UCSD-AML1 (cell line): ENCODE data around the gene CCKAR.
"Not testable (repeated sequence)": the region's sequence is repeated elsewhere in the genome, so short reads cannot be mapped to it uniquely, and the experiment has no call there.

ENCODE experiments used
- DNase-seq: peaks from one replicate; lab custom pipeline; 2025; ENCODE audit not compliant: unreplicated experiment; lab: John Stamatoyannopoulos, UW

The CCKAR gene, protein sequence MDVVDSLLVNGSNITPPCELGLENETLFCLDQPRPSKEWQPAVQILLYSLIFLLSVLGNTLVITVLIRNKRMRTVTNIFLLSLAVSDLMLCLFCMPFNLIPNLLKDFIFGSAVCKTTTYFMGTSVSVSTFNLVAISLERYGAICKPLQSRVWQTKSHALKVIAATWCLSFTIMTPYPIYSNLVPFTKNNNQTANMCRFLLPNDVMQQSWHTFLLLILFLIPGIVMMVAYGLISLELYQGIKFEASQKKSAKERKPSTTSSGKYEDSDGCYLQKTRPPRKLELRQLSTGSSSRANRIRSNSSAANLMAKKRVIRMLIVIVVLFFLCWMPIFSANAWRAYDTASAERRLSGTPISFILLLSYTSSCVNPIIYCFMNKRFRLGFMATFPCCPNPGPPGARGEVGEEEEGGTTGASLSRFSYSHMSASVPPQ

GRCh38 chr4:26490111-26490959, at the start of gene CCKAR:
CCKAR (minus strand) TSS chr4:26490484; CDS start chr4:26490267, 217 bp downstream.
- no peak for DNase-seq

DNA sequence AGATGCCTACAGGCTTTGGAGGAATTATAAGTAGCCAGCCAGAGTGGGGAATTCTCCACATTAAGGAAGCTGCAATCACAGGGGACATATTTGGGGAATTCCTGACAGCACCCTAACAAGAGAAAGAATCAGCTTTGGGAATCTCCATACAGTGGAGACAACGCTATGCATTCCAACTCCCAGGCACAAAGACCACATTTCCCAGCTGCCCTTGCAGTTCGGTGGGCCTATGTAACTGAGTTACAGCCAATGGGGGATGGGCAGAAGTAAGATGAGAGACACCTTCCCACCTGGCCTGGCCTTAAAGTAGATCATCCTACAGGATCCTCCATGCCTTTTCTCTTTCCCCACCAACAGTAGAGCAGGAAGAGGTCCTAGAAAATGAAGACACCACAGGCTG, 43.4 kb upstream of the CCKAR start:
- DNase-seq = no peak

DNA sequence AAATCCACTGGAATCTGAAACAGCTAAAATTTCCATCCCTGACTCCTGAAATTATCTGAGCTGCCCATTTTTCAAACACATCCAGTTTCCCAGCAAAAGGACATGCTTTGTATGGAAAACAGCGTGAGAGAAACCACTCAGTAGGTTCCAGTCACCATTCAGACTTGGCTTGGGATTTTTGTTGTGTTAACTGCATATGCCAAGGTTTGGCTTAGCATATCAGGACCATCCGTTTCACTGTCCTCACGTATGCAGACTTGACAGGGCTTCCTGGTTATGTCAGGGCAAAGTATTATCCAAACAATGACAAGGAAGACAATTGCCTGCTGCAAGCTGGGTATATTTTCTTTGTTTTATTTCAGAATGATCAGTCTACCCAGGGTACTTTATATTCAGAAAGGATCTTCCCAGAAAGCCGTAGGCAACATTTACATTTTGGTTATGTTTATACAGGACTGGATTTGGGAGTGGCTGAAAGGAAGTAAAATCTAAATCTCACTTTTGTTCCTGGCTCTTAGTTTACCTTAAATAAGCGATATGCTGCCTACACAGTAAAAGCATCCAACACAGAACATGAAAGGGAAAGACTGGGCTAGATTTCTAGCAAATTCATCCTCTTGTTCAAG, 41.3 kb upstream of the CCKAR start:
- DNase-seq = no peak

DNA sequence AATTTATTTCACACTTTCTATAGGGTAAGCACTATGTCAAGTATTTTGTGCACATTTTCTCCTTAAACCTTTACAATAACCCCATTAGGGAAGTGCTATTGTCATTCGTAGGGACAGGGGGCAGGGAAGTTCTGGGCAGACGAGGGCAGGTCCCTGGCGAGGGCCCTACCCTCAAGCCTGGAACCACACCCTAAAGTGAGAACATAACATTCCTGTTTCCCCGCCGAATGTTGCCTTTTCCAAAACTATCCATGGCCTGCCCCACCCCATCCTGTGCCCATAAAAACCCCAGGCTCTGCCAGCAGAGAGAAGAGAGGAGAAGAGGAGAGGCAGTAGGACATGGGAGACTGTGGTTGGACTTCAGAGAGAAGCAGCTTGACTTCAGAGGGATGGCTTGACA, 39.8 kb upstream of the CCKAR start:
- no peak for DNase-seq

DNA sequence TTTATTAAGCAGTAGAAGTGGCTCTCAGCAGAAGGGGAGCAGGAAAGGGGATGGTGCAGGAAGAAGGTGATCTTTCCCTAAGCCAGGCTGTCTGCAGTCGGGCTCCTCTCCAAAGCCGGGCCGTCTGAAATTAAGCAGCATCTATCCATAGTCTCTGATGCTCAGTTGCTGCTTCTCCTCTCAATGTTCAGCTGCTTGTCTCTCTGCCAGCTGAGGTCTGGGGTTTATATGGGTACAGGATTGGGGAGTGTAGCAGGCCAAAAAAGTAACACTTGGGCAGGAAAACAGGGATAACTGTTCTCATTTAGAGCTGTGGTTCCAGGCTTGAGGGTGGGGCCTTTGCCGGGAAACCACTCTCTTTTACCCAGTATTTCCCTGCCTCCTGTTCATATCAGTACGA, 39.2 kb upstream of the CCKAR start:
- DNase-seq = no peak

- DNase-seq = no peak
These were observed 35.5 kb upstream of the CCKAR start for GRCh38 chr4:26525771-26526150.

DNA sequence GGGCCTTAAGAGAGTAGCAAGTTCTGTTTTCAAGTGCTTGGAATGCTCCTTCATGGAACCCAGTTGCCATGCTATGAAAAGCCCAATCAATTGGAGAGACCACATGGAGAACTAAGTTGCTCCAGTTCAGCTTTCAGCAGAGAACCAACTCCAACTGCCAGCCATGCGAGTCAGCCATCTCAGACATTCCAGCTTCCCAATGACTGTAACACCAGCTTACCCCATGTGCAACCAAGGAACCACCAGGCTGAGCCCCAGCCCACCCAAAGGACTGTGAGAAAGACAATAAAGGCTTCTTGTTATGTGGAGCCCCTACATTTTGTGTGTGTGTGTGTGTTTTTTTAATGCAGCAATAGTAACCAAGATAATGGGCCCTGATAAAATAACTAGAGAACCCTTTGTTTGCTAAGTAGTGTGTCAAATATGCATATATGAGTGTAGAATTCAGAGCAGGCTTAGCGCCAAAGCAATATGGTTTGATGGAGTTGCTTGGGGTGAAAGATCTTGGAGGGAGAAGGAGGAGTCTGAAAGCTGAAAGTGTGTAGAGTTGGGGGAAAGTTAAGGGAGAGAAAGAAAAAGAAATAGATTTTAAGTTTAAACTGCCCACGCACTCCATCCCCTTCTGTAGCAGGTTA, 35.0 kb upstream of the CCKAR start:
- no peak for DNase-seq

GRCh38 chr4:26524011-26524410, 33.7 kb upstream of the CCKAR start:
- no peak for DNase-seq

GRCh38 chr4:26522478-26522877, 32.2 kb upstream of the CCKAR start:
- no peak for DNase-seq

DNA sequence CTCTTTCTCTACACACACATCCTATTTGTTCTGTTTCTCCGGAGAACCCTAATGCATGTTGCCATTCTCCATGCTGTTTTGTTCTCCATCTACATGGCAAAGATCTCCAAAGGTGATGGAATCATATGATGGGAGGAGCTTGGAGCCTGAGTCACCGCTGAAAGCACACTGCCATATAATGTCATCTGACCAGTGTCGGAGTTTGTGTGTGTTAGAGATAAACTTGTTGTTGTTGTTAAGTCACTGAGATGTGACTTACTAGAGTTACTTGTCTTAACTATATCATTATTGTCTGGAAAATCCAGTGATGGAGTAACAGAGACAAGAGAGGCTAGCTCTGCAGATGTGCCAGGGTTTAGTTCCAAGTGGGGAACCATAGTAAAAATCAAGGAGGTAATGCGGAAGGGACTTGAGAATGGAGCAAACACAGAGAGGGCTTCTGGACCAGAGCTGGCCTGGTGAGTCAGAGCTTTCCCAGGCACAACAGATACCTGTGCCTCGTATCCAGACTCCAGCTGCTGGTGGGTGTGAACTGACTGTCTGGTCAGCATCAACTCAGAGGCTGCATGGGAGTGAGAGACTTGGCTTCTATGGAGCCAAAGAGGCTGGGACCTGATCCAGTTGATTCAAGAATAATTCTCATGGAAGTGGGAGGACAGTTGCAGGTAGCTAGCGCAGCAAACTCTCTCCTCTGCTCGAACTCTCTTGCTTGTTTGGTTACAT, 30.6 kb upstream of the CCKAR start:
- no peak for DNase-seq

- no peak for DNase-seq
These were observed 25.7 kb upstream of the CCKAR start for GRCh38 chr4:26515936-26516335.

DNA sequence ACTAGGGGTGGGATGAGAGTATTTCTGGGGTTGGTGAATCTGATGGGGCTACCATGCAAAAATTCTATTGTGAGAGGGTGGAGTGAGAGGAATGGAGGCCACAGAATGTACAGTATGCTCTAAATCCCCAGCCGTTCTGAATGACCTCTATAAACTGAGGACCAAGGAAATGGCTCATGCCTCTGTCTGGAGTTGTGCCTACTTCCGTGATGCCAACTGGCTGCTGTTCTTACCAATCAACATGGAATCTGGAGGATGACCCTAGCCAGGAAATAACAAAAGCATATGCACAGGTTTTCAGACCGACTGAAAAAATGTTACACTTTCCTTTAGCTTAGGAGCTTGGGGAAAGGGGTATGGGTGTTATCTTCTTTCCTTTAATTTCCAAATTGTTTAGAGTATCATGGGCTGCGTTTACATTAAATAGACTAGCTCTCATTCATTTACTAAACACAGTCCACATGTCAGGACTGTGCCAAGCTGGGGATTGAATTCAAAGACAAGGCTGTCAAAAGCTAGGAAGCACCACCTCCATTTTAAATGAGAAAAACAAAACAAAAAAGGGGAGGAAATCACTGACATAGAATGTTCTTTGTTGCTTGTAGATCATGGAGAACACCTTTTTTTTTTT, 20.2 kb upstream of the CCKAR start:
- DNase-seq = no peak

- no peak for DNase-seq
These were observed 19.5 kb upstream of the CCKAR start for GRCh38 chr4:26509681-26510333.

- no peak for DNase-seq
These were observed 17.0 kb upstream of the CCKAR start for GRCh38 chr4:26507286-26507685.

DNA sequence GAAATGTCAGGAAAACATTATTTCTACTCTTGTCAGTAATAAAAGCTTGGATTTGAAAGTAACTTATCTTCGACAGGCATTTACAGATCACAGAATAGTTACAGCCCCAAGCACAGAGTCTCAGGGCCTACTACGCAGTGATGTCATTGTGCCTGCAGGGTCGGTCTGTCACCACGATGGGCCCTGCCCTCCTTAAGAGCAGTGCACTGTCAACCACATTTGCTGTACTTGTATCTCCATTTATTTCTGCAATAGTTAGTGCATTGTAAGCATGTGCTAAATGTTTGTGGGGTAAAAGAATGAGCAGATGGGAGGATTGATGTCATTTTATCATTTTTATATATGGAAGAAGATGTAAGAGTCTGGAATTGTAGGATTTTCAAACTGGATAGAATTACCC, 13.6 kb upstream of the CCKAR start:
- no peak for DNase-seq

DNA sequence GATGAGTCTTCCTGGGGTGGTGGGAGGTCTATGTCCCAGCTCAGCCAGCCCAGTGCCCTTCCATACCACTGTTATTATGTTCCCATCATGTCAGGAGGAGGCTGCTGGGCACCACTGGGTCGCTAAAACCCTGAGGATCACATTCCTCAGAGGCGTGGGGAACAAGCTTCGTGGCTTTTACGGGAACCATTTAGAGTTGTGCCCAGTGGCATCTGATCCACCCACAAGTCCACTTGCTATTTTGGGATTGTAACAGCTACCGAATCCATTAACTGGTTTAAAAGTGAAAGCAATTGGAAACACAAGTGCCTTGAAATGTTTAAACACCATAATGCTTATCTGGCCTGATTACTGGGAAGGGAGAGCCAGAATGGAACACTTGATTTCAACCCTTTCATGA, 13.1 kb upstream of the CCKAR start:
- no peak for DNase-seq

GRCh38 chr4:26500565-26500999, 10.3 kb upstream of the CCKAR start:
- not testable (repeated sequence) for DNase-seq

GRCh38 chr4:26496207-26496783, 6.0 kb upstream of the CCKAR start:
- no peak for DNase-seq

DNA sequence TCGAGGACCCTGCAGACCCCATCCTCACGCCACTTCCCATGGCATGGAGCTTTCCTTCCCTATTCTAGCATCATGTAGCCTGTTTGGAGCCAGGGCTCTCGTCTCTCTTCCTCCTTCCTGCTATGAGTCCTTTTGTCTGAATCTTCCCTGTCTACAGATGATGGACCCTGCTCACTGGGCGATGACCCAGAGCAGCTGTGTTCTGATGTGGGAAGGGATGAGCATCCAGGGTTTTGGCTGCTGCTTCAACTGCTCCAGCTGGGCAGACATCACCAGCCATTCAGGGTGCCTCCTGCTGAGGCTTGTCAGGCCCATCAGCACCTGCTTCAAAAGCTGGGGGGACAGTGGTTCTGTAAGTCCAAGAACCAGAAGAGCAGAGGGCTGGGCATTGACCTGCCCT, 3.2 kb upstream of the CCKAR start:
- no peak for DNase-seq
